ENCODE measurements around the gene OR8J3.
"Not testable (repeated sequence)": the region's sequence is repeated elsewhere in the genome, so short reads cannot be mapped to it uniquely, and the experiment has no call there.

The OR8J3 gene

GRCh38 chr11:56140151-56140661 lies at the start of gene OR8J3:
TSS of gene OR8J3 (minus strand) at chr11:56140201. CDS start at chr11:56137718, 2,483 bp downstream.
- DNase-seq, result no peak

- DNase-seq, result no peak
Measured at GRCh38 chr11:56188602-56189001, 48.6 kb upstream of the OR8J3 start.

GRCh38 chr11:56183459-56183858 lies 43.5 kb upstream of the OR8J3 start:
- DNase-seq, result no peak

GRCh38 chr11:56176318-56176717 lies 36.3 kb upstream of the OR8J3 start, which contains the start of gene OR5J2:
TSS of gene OR5J2 (plus strand) at chr11:56176618. CDS start at chr11:56176618, 0 bp downstream.
- no peak for DNase-seq

- no peak for DNase-seq
Measured at GRCh38 chr11:56172256-56172830, 32.3 kb upstream of the OR8J3 start.

GRCh38 chr11:56163804-56164203 lies 23.8 kb upstream of the OR8J3 start:
- no peak for DNase-seq

GRCh38 chr11:56160217-56160616 lies 20.2 kb upstream of the OR8J3 start, which contains the start of gene OR8K5:
TSS of gene OR8K5 (minus strand) at chr11:56160317. CDS start at chr11:56160317, 0 bp downstream.
- DNase-seq, result no peak

- no peak for DNase-seq
Measured at GRCh38 chr11:56152333-56152732, 12.3 kb upstream of the OR8J3 start.

GRCh38 chr11:56151376-56151775 lies 11.4 kb upstream of the OR8J3 start:
- no peak for DNase-seq

- not testable (repeated sequence) for DNase-seq
Measured at GRCh38 chr11:56143681-56144080, 3.7 kb upstream of the OR8J3 start.

GRCh38 chr11:56122073-56122472 lies 17.9 kb downstream of the OR8J3 start, which contains the start of gene OR8H3:
TSS of gene OR8H3 (plus strand) at chr11:56122373. CDS start at chr11:56122373, 0 bp downstream.
- DNase-seq, result no peak

GRCh38 chr11:56103210-56103737 lies 36.7 kb downstream of the OR8J3 start, which contains the start of gene OR8H2:
TSS of gene OR8H2 (plus strand) at chr11:56103687. CDS start at chr11:56105043, 1,356 bp downstream.
- DNase-seq, result no peak

- DNase-seq, result no peak
Measured at GRCh38 chr11:56093008-56093407, 47.0 kb downstream of the OR8J3 start, which contains the start of gene OR8I2. TSS of gene OR8I2 (plus strand) at chr11:56093308. CDS start at chr11:56093308, 0 bp downstream.

- DNase-seq, result no peak
Measured at GRCh38 chr11:56089697-56090096, 50.3 kb downstream of the OR8J3 start.
